SK-N-SH treated with all-trans-retinoic acid at 6 μM for 48 hours (cell line): ENCODE data around the gene CBX8.

Source experiments
- ATAC-seq: fragments of 200-7000 bp; cut with Tn5 transposase; 3 replicates; pipeline ENCODE4 v1.9.1; 2020; ENCODE audit warnings: mild to moderate bottlenecking, moderate library complexity
- CREB5 ChIP-seq: fragments of 250-450 bp; sonication (Bioruptor Pico); IDR thresholded peaks from 2 replicates; pipeline ENCODE4 v1.5.1; 2020; ENCODE audit warnings: low read depth, mild to moderate bottlenecking, moderate library complexity
- CSDC2 ChIP-seq: fragments of 250-450 bp; sonication (Bioruptor Pico); IDR thresholded peaks from 2 replicates; pipeline ENCODE4 v1.5.0; 2020; ENCODE audit warnings: mild to moderate bottlenecking, moderate library complexity
- CSRNP3 ChIP-seq: fragments of 250-450 bp; sonication (Bioruptor Pico); IDR thresholded peaks from 2 replicates; pipeline ENCODE4 v1.5.1; 2021; ENCODE audit warnings: mild to moderate bottlenecking, moderate library complexity
- ESRRG ChIP-seq: fragments of 250-450 bp; sonication (Bioruptor Pico); IDR thresholded peaks from 2 replicates; pipeline ENCODE4 v1.6.1; 2021; ENCODE audit warnings: mild to moderate bottlenecking
- GLIS3 ChIP-seq: fragments of 250-450 bp; sonication (Bioruptor Pico); IDR thresholded peaks from 2 replicates; pipeline ENCODE4 v1.5.0; 2020; ENCODE audit warnings: mild to moderate bottlenecking, moderate library complexity
- ISL1 ChIP-seq: fragments of 250-450 bp; sonication (Bioruptor Pico); IDR thresholded peaks from 2 replicates; pipeline ENCODE4 v2.1.2; 2022; ENCODE audit warnings: mild to moderate bottlenecking, moderate library complexity
- OSR1 ChIP-seq: fragments of 250-450 bp; sonication (Bioruptor Pico); IDR thresholded peaks from 2 replicates; pipeline ENCODE4 v1.8.0; 2022; ENCODE audit warnings: moderate library complexity, mild to moderate bottlenecking, inconsistent platforms
- PATZ1 ChIP-seq: fragments of 250-450 bp; sonication (Bioruptor Pico); IDR thresholded peaks from 2 replicates; pipeline ENCODE4 v1.8.0; 2020; ENCODE audit warnings: mild to moderate bottlenecking, moderate library complexity, borderline replicate concordance
- POU6F1 ChIP-seq: fragments of 250-450 bp; sonication (Bioruptor Pico); IDR thresholded peaks from 2 replicates; pipeline ENCODE4 v1.8.0; 2021; ENCODE audit warnings: low read depth, mild to moderate bottlenecking, moderate library complexity, borderline replicate concordance
- PPARA ChIP-seq: fragments of 250-450 bp; sonication (Bioruptor Pico); IDR thresholded peaks from 2 replicates; pipeline ENCODE4 v1.5.0; 2020; ENCODE audit warnings: mild to moderate bottlenecking, borderline replicate concordance
- RARB ChIP-seq: fragments of 250-450 bp; sonication (Bioruptor Pico); IDR thresholded peaks from 2 replicates; pipeline ENCODE4 v1.8.0; 2021; ENCODE audit warnings: mild to moderate bottlenecking, moderate library complexity
- TCF4 ChIP-seq: fragments of 250-450 bp; sonication (Bioruptor Pico); IDR thresholded peaks from 2 replicates; pipeline ENCODE4 v1.8.0; 2021; ENCODE audit warnings: mild to moderate bottlenecking, moderate library complexity, borderline replicate concordance
- TOX ChIP-seq: fragments of 250-450 bp; sonication (Bioruptor Pico); IDR thresholded peaks from 2 replicates; pipeline ENCODE4 v1.8.0; 2021; ENCODE audit warnings: mild to moderate bottlenecking, moderate library complexity, borderline replicate concordance
- TSHZ2 ChIP-seq: fragments of 250-450 bp; sonication (Bioruptor Pico); IDR thresholded peaks from 2 replicates; pipeline ENCODE4 v1.5.0; 2020; ENCODE audit warnings: mild to moderate bottlenecking, moderate library complexity
- ZC3H10 ChIP-seq: fragments of 250-450 bp; sonication (Bioruptor Pico); IDR thresholded peaks from 2 replicates; pipeline ENCODE4 v1.5.1; 2021; ENCODE audit warnings: mild to moderate bottlenecking, moderate library complexity
- ZFP30 ChIP-seq: fragments of 450-650 bp; formaldehyde crosslinking; IDR thresholded peaks from 2 replicates; pipeline ENCODE4 v1.5.0; 2022; ENCODE audit warnings: mild to moderate bottlenecking, moderate library complexity
- ZNF565 ChIP-seq: fragments of 450-650 bp; formaldehyde crosslinking; conservative IDR thresholded peaks from 2 replicates; pipeline ENCODE4 v1.5.0; 2020; ENCODE audit warnings: low read depth, mild to moderate bottlenecking, moderate library complexity
- ZNF8 ChIP-seq: fragments of 450-650 bp; formaldehyde crosslinking; IDR thresholded peaks from 2 replicates; pipeline ENCODE4 v1.5.0; 2020; ENCODE audit warnings: mild to moderate bottlenecking, moderate library complexity

CBX8 gene

GRCh38 chr17:79788455-79788854 lies 8.4 kb downstream of the CBX8 start:
- no peak for ATAC-seq
- TF ChIP-seq ZNF565 (CRISPR knock-in tag): no peak
- no peak for TF ChIP-seq CSDC2 (CRISPR knock-in tag)
- TF ChIP-seq ZC3H10 (CRISPR knock-in tag): no peak
- TF ChIP-seq TSHZ2 (CRISPR knock-in tag): no peak
- TF ChIP-seq POU6F1 (CRISPR knock-in tag): no peak
- no peak for TF ChIP-seq OSR1 (CRISPR knock-in tag)
- TF ChIP-seq GLIS3: no peak
- no peak for TF ChIP-seq ZNF8 (CRISPR knock-in tag)
- no peak for TF ChIP-seq ESRRG
- no peak for TF ChIP-seq TOX (CRISPR knock-in tag)
- no peak for TF ChIP-seq PATZ1 (CRISPR knock-in tag)
- TF ChIP-seq ZFP30: no peak
- TF ChIP-seq CREB5 (CRISPR knock-in tag): no peak

- peak; percentile 6 for ATAC-seq
- TF ChIP-seq OSR1 (CRISPR knock-in tag) (no peak), PATZ1 (CRISPR knock-in tag) (no peak), ISL1 (no peak), POU6F1 (CRISPR knock-in tag) (no peak), PPARA (CRISPR knock-in tag) (no peak), CSDC2 (CRISPR knock-in tag) (no peak), ZFP30 (no peak), RARB (CRISPR knock-in tag) (no peak), CSRNP3 (CRISPR knock-in tag) (no peak), TCF4 (CRISPR knock-in tag) (no peak), GLIS3 (no peak)
- TF ChIP-seq, all 23 proteins: peak for 0
Observed at GRCh38 chr17:79786930-79787643, 9.8 kb downstream of the CBX8 start.
